H7 (cell line): ENCODE data around the gene RNF138. TPM values are rescaled to one million over a fixed set of nuclear protein-coding genes. Genes with fewer than 3 reads are reported as not detected.
"Not testable (repeated sequence)": the region's sequence is repeated elsewhere in the genome, so short reads cannot be mapped to it uniquely, and the experiment has no call there.

ENCODE experiments used
- DNase-seq: peaks from one replicate; pipeline ENCODE4 v3.0.0; 2012
- H3K27me3 ChIP-seq: 2 replicates; pipeline ENCODE4 v1.6.0; 2011; ENCODE audit warnings: mild to moderate bottlenecking, low read length; ENCODE audit not compliant: control insufficient read depth, insufficient read depth
- H3K36me3 ChIP-seq: replicated peaks from 2 replicates; pipeline ENCODE4 v1.5.1; 2011; ENCODE audit warnings: low read length; ENCODE audit not compliant: control insufficient read depth, insufficient read depth
- H3K4me3 ChIP-seq: 2 replicates; pipeline ENCODE4 v1.5.1; 2011; ENCODE audit warnings: low read depth, mild to moderate bottlenecking, control low read depth, low read length, moderate library complexity; ENCODE audit not compliant: insufficient read depth
- total RNA-seq: library from RNA; depleted of rRNA; stranded (reverse); fragments of >200 nt; shearing (Covaris generic); gene quantifications from 2 replicates; pipeline ENCODE4 v1.2.3, GENCODE V29; 2014

Gene RNF138
- total RNA-seq, 1 experiment from 2014 or later, result 130 TPM

DNA sequence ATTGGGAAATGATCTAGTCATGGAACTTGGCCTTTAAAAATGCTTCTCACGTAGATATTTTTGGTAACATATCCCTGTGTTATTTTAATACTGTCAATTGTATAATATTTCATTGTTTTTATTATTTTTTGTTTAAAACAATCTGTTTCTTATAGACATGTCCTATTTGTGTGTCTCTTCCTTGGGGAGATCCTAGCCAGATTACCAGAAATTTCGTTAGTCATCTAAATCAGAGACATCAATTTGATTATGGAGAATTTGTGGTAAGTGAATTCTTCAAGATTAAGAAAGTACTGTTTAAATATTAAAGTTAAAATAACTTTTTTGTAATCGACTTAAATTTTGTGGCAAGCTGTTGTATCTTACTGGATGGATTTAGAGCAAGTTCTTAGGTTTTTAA lies 34.9 kb downstream of the RNF138 start:
- DNase-seq, result no peak
- no peak overlapping the region for H3K4me3 ChIP-seq
- peaks cover 2% of the 10 kb centered on the region for H3K36me3 ChIP-seq
- H3K27me3 ChIP-seq, result no peaks in the 10 kb centered on the region; the same call in 1 of the 2 replicates

DNA sequence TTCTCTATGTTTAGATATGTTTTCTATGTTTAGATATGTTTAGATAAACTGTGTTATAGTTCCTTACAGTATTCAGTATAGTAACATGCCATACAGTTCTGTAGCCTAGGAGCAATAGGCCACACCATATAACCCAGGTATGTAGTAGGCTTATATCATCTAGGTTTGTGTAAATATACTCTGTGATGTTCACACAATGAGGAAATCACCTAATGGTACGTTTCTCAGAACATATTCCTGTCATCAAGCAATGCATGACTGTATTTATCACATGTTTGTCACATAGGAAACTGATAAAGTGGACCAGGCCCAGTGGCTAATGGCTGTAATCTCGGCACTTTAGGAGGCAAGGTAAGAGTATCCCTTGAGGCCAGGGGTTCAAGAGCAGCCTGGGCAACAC lies 44.0 kb downstream of the RNF138 start:
- Histone ChIP-seq H3K36me3 (peaks cover 1% of the 10 kb centered on the region), H3K4me3 (no peak overlapping the region), H3K27me3 (no peaks in the 10 kb centered on the region)
- no peak for DNase-seq

DNA sequence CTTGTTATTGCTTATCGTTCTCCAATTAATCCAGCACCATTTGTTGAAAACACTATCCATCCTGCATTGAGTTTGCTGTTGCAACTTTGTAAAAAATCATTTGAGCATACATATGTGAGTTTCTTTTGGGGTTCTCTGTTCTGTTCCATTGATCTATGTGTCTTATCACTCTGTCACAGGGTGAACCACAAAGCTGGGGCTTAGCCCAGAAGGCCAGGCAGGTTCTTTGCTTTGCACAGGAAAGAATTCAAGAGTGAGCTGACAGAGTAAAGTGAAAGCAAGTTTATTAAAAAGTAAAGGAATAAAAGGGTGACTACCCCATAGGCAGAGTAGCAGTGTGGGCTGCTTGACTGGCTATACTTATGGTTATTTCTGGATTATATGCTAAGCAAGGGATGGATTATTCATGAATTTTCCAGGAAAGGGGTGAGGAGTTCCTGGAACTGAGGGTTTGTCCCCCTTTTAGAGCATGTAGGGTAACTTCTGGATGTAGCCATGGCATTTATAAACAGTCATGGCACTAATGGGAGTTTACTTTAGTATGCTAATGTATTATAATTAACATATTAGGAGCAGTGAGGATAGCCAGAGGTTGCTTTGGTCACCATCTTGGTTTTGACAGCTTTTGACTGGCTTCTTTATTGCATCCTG lies 46.8 kb downstream of the RNF138 start:
- no peak for DNase-seq
- H3K27me3 ChIP-seq, result no peaks in the 10 kb centered on the region
- no peak overlapping the region for H3K4me3 ChIP-seq
- no peaks in the 10 kb centered on the region for H3K36me3 ChIP-seq

DNA sequence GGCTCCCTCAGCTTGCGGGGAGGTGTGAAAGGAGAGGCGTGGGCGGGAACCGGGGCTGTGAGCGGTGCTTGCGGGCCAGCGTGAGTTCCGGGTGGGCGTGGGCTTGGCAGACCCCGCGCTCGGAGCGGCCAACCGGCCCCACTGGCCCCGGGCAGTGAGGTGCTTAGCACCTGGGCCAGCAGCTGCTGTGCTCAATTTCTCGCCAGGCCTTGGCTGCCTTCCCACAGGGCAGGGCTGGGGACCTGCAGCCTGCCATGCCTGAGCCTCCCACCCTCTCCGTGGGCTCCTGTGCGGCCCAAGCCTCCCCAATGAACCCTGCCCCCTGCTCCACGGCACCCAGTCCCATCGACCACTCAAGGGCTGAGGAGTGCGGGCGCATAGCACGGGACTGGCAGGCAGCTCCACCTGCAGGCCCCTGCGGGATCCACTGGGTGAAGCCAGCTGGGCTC lies 48.2 kb downstream of the RNF138 start:
- no peaks in the 10 kb centered on the region for H3K27me3 ChIP-seq
- H3K36me3 ChIP-seq, result no peaks in the 10 kb centered on the region
- DNase-seq, result no peak
- H3K4me3 ChIP-seq, result no peak overlapping the region

DNA sequence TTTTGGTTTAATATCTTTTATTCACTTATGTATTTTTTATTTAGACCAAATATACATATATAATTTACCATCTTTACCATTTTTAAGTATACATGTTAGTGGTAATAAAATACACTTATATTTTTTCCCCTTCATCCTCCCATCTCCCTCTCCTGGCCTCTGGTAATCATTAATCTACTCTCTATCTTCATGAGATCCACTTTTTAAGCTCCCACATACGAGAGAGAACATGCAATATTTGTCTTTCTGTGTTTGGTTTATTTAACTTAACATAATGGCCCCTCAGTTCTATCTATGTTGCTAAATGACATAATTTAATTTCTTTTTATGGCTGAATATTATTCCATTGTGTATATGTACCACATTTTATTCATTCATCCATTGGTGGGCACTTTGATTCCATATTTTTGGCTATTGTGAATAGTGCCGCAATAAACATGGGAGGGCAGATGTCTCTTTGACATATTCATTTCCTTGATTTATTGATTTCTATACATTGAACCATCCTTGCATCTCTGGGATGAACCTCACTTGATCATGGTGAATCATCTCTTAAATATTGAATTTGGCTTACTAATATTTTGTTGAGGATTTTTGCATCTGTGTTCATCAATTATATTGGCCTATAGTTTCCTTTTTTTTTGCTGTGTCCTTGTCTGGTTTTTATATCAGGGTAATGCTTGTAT lies 56.7 kb downstream of the RNF138 start:
- DNase-seq, result no peak
- no peaks in the 10 kb centered on the region for H3K36me3 ChIP-seq
- no peaks in the 10 kb centered on the region for H3K27me3 ChIP-seq
- no peak overlapping the region for H3K4me3 ChIP-seq

DNA sequence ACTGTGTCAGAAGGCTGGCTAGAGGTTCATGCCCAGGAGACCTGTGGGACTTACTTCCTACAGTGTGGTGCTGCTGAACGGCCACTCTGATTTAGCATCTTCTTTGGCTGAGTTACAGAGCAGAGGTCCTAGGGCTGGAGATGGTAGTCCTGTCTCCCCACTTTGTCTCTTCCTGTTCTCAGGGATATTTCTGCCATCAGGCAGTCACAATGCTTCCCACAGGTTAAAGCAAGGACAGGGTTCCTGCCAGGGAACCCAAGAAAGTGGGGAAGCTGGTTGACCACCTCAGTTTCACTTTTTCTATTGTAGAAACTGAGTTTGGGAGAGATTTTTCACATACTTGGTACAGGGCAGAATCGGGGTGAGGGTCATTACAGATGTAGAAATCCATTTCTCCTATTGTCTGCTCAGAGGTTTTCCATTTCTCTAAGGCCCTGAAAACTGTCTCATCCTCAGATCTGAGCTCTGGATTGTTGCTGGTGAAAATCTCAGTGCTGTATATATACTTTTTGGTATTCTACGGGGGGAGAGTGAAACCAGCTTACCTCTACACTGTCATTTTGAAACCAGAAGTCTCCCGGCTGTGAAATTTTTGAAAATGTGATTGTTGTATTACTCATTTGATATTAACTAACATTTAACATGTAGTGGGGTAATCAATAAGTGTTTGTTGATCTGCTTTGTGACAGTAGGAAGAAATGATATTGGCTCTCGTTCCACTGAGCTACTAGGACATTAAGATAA lies 61.2 kb downstream of the RNF138 start:
- no peak for DNase-seq
- H3K27me3 ChIP-seq, result no peaks in the 10 kb centered on the region
- no peak overlapping the region for H3K4me3 ChIP-seq
- H3K36me3 ChIP-seq, result no peaks in the 10 kb centered on the region

DNA sequence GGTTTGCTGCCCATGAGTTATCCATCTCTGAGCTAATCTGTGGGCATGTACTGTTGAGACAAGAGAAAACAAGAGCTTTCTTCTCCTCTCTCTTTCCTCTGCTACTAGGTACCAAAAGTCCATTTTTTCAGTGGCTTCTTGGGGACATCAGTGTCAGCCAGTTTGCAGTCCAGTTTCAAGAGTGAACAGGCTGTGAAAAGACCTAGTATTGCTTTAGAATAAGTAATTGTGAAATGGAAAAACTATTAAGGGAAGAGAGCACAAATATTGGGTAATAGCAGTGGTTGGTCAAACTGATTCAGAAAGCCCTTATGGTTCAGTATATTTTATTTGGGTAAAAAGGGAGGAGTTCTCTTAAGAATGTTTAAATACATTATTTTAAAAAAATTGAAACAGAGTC lies 65.2 kb downstream of the RNF138 start:
- H3K27me3 ChIP-seq, result no peaks in the 10 kb centered on the region
- no peak for DNase-seq
- H3K4me3 ChIP-seq, result no peak overlapping the region
- no peaks in the 10 kb centered on the region for H3K36me3 ChIP-seq

DNA sequence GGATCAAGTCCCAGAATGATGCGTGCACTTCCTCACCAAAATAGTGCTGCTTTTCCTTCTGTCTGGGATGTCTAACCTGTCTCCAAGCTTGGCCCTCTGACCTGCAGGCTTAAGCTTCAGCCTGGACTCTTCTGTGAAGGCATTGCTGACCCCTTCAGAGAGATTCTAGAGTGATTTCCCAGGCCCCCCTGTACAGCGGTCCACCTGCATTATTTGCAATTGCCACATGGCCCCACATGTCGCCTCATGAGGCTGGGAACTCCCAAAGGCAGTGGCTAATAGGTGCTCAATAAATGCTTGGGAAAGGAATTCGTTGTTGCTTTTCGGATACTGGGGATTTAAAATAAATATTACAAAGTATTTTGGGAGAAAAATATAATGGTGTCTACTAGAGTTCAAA lies 65.9 kb downstream of the RNF138 start:
- no peaks in the 10 kb centered on the region for H3K27me3 ChIP-seq
- H3K36me3 ChIP-seq, result no peaks in the 10 kb centered on the region
- DNase-seq, result no peak
- no peak overlapping the region for H3K4me3 ChIP-seq

DNA sequence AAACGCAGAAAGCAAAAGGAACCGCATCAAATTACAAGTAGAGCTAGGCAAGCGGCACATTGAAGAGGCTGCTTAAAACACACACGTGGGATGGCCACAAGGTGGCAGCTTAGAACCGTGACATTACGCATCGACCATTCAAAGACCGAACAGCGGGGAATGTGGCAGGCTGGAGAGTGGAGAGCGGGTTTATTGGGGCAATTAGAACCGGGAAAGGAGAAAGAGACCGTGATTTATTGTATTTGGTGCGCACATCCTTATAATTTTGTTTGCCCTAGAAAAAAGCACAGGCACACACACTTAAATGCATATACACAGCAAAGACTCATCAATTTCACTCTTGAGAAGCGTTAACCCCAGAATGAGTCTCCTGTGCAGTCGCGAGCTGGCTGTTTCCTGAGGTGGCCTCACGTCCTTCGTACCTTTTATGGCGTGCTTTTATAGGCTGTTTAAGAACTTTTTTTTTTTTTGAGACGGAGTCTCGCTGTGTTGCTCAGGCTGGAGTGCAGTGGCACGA lies 66.5 kb downstream of the RNF138 start:
- DNase-seq, result peak; percentile 71
- H3K36me3 ChIP-seq, result no peaks in the 10 kb centered on the region
- peak overlapping the region; percentile 16; the same call in 1 of the 2 replicates for H3K4me3 ChIP-seq
- no peaks in the 10 kb centered on the region for H3K27me3 ChIP-seq

DNA sequence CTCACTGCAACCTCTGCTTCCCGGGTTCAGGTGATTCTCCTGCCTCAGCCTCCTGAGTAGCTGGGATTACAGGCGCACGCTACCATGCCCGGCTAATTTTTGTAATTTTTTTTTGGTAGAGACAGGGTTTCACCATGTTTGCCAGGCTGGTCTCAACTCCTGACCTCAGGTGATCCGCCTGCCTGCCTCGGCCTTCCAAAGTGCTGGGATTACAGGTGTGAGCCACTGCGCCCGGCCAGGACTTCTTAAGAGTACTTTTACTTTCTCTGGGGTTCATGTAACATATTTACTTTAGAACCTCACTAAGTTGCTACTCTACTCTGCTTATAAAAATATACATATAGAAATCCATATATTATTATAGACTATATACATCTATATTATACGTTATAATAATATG lies 67.0 kb downstream of the RNF138 start:
- DNase-seq, H3K4me3 ChIP-seq, H3K27me3 ChIP-seq, H3K36me3 ChIP-seq: not testable (repeated sequence)

DNA sequence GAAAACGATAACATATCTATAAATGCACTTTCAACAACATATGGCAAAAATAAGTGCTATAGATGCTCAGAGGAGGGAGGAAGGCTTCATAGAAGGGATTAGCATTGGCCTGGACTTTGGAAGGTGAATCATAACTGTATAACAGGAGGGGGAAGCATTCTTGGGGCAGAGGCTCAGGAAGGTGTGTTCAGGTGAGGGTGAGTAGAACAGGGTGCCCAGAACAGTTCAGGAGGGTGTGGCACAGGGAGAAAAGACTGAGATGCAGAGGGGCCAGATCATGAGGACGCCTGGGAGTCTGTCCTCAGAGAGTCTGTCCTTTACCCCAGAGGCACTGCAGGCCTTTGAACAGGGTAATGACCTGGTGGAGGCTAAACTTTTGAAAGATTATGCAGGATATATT lies 68.9 kb downstream of the RNF138 start:
- no peaks in the 10 kb centered on the region for H3K36me3 ChIP-seq
- no peaks in the 10 kb centered on the region for H3K27me3 ChIP-seq
- DNase-seq, result no peak
- H3K4me3 ChIP-seq, result no peak overlapping the region

DNA sequence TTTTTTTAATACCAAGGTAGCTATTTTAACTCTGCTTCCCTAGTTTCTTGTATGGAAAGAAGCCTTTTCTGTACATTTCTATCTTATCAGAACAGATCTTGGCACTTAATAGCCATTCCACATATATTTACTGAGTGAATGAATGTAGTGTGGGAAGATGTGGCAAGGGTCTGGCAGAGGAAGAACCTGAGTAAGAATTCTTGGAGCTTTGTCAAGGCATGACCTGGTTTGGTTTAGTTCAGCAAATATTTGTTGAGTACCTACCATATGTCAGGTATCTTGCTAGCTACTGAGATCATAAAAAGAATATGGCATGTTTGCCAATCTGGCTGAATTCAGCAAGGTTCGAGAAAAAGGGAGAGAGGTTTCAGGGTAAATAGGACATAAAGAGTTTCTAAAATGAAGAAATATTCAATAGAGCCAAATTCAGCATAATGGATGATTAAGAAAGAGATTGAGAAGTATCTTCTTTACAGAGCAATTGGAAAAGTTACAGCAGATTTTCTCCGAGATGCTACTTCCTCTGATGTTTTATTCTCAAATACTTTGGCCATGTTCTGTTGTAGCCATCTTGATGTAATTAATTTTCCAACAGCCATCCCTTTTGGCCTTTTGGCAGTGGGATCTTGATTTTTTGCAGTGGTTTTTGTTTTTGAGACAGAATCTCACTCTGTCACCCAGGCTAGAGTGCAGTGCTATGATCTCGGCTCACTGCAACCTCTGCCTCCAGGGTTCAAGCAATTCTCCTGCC lies 76.5 kb downstream of the RNF138 start:
- Histone ChIP-seq H3K36me3 (no peaks in the 10 kb centered on the region), H3K4me3 (no peak overlapping the region), H3K27me3 (no peaks in the 10 kb centered on the region)
- no peak for DNase-seq

DNA sequence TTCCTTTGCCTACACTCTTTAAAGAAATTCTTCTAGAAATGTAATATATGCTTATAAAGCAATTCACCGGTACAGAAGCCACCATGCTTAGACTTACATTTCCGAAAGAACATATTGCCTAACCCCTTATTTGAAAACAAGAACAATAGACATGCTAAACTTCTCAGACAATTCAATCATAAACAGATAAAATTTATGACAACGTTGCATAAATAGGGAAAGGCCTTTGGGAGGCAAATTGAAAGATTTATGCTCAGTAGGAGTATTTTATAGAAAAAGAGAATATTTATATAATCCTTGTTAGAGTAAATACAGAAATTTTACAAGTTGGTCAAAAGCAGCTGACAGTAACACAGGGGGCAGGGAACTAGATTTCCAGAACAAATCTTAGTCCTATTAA lies 82.0 kb downstream of the RNF138 start:
- no peaks in the 10 kb centered on the region for H3K36me3 ChIP-seq
- no peak for DNase-seq
- no peak overlapping the region for H3K4me3 ChIP-seq
- H3K27me3 ChIP-seq, result no peaks in the 10 kb centered on the region

DNA sequence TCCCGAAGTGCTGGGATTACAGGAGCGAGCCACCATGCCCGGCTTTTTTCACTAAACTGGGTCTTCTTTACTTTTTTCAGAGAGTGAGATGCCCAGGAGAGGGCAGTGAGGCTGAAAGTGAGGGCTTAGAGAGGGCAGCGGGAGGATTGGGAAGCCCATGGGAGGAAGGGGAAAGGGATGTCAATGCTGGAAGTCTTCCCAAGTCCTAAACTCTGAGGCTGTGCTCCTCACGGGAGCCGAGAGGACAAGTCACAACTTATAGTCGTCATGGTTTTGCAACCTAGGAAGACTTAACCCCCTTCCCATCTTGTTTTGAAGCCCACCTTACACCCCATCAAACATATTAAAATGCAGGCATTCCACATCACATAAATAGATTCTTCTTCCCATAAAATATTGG lies 83.0 kb downstream of the RNF138 start:
- H3K27me3 ChIP-seq, result no peaks in the 10 kb centered on the region
- no peak for DNase-seq
- no peak overlapping the region for H3K4me3 ChIP-seq
- no peaks in the 10 kb centered on the region for H3K36me3 ChIP-seq
